K562 (cell line): Measurements from ENCODE around the gene MET. TPM values are rescaled to one million over a fixed set of nuclear protein-coding genes. Genes with fewer than 3 reads are reported as not detected.

Source experiments
- ATF3 ChIP-seq, 2 experiments: fragments of 450-650 bp in 1 of 2; sonication (generic) in 1 of 2; formaldehyde crosslinking in 1 of 2; IDR thresholded peaks in 1 of 2; conservative IDR thresholded peaks in 1 of 2; 2 replicates each; pipeline versions ENCODE4 v1.6.1 to v1.8.1; 2016 to 2023; ENCODE audit warnings: mild to moderate bottlenecking in 2 of 2, moderate library complexity in 2 of 2, inconsistent platforms in 1 of 2, missing genetic modification reagents in 1 of 2
- CREB5 ChIP-seq: fragments of 250-450 bp; sonication (Bioruptor Pico); IDR thresholded peaks from 2 replicates; pipeline ENCODE4 v1.5.0; 2020; ENCODE audit warnings: mild to moderate bottlenecking
- ERF ChIP-seq: fragments of 450-650 bp; formaldehyde crosslinking; IDR thresholded peaks from 2 replicates; pipeline ENCODE4 v1.4.0; 2020; ENCODE audit warnings: mild to moderate bottlenecking, mixed read lengths
- JUN ChIP-seq, 2 experiments: sonication (generic) in 1 of 2; formaldehyde crosslinking in 1 of 2; IDR thresholded peaks; 2 replicates each; pipeline versions ENCODE4 v1.6.1 to v1.8.0; 2012 to 2022; ENCODE audit warnings: borderline replicate concordance in 2 of 2, mild to moderate bottlenecking in 2 of 2, improper control_type of control experiment in 1 of 2, low read depth in 1 of 2, low read length in 1 of 2, missing genetic modification reagents in 1 of 2
- MAZ ChIP-seq, 2 experiments: fragments of 450-650 bp in 1 of 2; sonication (generic) in 1 of 2; formaldehyde crosslinking; IDR thresholded peaks in 1 of 2; conservative IDR thresholded peaks in 1 of 2; 2 replicates each; pipeline versions ENCODE4 v1.4.0 to v1.5.0; 2020; ENCODE audit warnings: mild to moderate bottlenecking in 1 of 2, missing genetic modification reagents in 1 of 2
- MGA ChIP-seq: fragments of 450-650 bp; IDR thresholded peaks from 2 replicates; pipeline ENCODE4 v1.6.1; 2016; ENCODE audit warnings: mild to moderate bottlenecking, moderate library complexity
- PHF8 ChIP-seq: fragments of 200-600 bp; sonication (generic); IDR thresholded peaks from 2 replicates; pipeline ENCODE4 v1.6.1; 2012; ENCODE audit warnings: mixed run types, mild to moderate bottlenecking, inconsistent platforms, low read length, moderate library complexity, borderline replicate concordance
- RBFOX2 ChIP-seq: fragments of 200-400 bp; formaldehyde crosslinking; IDR thresholded peaks from 2 replicates; pipeline ENCODE4 v1.6.1; 2017; ENCODE audit warnings: low read depth, mild to moderate bottlenecking, low read length, moderate library complexity
- WHSC1 ChIP-seq: IDR thresholded peaks from one replicate; pipeline ENCODE4 v1.6.1; 2012; ENCODE audit warnings: low read length, control low read depth, inconsistent platforms
- ZNF133 ChIP-seq: fragments of 250-450 bp; sonication (Bioruptor Pico); IDR thresholded peaks from 2 replicates; pipeline ENCODE4 v1.4.0; 2020; ENCODE audit warnings: mild to moderate bottlenecking
- ZNF212 ChIP-seq: fragments of 450-650 bp; formaldehyde crosslinking; IDR thresholded peaks from 2 replicates; pipeline ENCODE4 v1.4.0; 2020; ENCODE audit warnings: mild to moderate bottlenecking
- ZNF583 ChIP-seq: fragments of 250-450 bp; sonication (Bioruptor Pico); IDR thresholded peaks from 2 replicates; pipeline ENCODE4 v1.4.0; 2020
- polyA plus RNA-seq, 8 experiments: library from polyadenylated mRNA; depleted of rRNA in 4 of 8; stranded (reverse) in 5 of 8; unstranded in 3 of 8; fragments of >200 nt; fragmentation: Nextera tagmentation in 2 of 8; fragmentation: Illumina TruSeq in 1 of 8; extraction: Ambion mirVana in 2 of 8; extraction: Trizol in 1 of 8; gene quantifications; 2 replicates each; pipeline versions ENCODE4 v1.2.1 to v1.2.3, GENCODE V29; 2011 to 2014; ENCODE audit warnings: inconsistent platforms in 1 of 8, missing spikeins in 1 of 8
- total RNA-seq, 7 experiments: library from RNA; depleted of rRNA in 6 of 7; stranded (reverse); fragments of >200 nt in 6 of 7; fragmentation: Illumina TruSeq in 2 of 7; extraction: Trizol in 2 of 7; gene quantifications; 2 replicates each; pipeline versions ENCODE4 v1.2.1 to v1.2.3, GENCODE V29; 2011 to 2021; ENCODE audit warnings: low replicate concordance in 1 of 7

The MET gene
- total and polyA plus RNA-seq, 9 of the 15 experiments (the other 6 are each of a cell fraction or from before 2014, with no cell fraction given) = 0.84 to 2.4 (median 1.1) TPM

GRCh38 chr7:116630932-116631671 lies 40.9 kb upstream of the MET start (continued):
- TF ChIP-seq CREB5 (CRISPR knock-in tag) = 0 out of 2 replicates have a peak, but pooled peaks have one; percentile 38
- no peak for TF ChIP-seq ZNF212 (CRISPR knock-in tag)
- TF ChIP-seq ZNF583 = 0 out of 2 replicates have a peak, but pooled peaks have one; percentile 45
- 0 out of 2 replicates have a peak, but pooled peaks have one; percentile 20 for TF ChIP-seq ERF (CRISPR knock-in tag)
- TF ChIP-seq ZNF133 (CRISPR knock-in tag) = no peak
- no peak for TF ChIP-seq WHSC1
- TF ChIP-seq RBFOX2 = peak; percentile 44; the same call in 1 of the 2 replicates
- TF ChIP-seq MGA = peak; percentile 77
- peak; percentile 89 for TF ChIP-seq JUN (IDR thresholded peaks at IDR 0.05; ENCODE audit: borderline replicate concordance, low read depth, low read length)
- no peak for TF ChIP-seq JUN (CRISPR knock-in tag; IDR thresholded peaks at IDR 0.05; ENCODE audit: borderline replicate concordance)
- peak; percentile 59 to 68; a peak in 3 of 4 replicates for TF ChIP-seq MAZ (CRISPR knock-in tag; conservative IDR thresholded peaks at IDR 0.05 in 1 of 2, IDR thresholded peaks at IDR 0.05 in 1 of 2)
- TF ChIP-seq ATF3 (IDR thresholded peaks at IDR 0.05) = peak; percentile 88
- TF ChIP-seq ATF3 (CRISPR knock-in tag; conservative IDR thresholded peaks at IDR 0.05) = peak; percentile 90
- no peak for TF ChIP-seq PHF8
